Superior temporal gyrus (tissue), 1 donor: ENCODE measurements around the gene TLCD3B.
A peak's percentile ranks its signal among the peaks of the same experiment; 100 is the strongest.

Experiments
- DNase-seq: peaks from one replicate; pipeline ENCODE4 v3.0.0-alpha.2; 2016; ENCODE audit errors: extremely low spot score

TLCD3B gene, protein sequence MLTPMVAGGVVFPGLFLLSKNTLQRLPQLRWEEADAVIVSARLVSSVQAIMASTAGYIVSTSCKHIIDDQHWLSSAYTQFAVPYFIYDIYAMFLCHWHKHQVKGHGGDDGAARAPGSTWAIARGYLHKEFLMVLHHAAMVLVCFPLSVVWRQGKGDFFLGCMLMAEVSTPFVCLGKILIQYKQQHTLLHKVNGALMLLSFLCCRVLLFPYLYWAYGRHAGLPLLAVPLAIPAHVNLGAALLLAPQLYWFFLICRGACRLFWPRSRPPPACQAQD

DNA sequence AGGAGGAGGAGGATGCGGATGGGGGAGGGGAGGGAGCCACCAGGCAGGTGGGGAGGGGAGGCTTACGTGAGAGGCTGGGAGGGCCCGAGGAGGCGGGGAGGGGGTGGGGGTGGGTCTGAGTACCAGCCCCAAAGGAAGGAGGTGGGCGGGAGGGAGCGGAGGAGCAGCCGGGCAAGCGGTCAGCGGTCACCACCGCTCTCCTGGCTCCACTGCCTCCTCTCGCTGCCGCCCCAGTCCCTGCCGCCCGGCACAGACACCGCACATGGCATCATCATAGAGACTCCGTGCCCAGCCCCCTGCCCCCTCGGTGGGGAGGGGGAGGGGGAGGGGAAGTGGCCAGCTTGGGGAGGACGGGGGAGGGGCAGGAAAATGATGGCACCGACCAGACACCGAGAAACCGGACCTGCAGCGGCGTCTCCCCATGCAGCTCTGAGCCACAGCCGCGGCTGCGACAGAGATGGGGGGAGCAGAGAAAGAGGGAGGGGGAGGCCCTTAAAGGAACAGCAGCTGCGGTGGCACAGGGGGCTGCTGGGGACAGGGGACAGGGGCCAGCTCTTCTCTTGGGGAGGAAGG is at the start of gene TLCD3B:
Gene TLCD3B (minus strand): TSS at position 431 of the 573 bp plus-strand sequence. CDS start 744 bp downstream, outside the sequence.
- DNase-seq, result no peak

DNA sequence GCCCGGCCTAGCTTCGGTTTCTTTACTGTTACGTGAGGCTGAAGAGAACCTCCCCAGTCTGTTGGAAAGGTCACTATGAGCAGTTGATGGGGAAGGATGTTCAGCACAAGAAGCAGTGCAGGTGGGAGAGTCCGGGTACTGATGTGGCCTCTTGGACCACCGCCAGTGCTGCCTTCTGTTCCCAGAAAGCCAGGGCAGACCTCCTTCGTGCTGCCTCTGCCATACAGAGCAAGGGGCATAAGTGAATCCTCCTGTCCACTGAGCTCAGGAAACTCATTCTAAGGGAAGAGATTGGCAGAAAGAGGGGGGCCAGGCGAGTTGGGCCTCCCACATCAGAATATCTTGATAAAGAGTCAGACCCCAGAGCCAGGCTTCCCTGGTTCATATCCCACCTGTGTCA is 48.4 kb upstream of the TLCD3B start:
- DNase-seq, result no peak

DNA sequence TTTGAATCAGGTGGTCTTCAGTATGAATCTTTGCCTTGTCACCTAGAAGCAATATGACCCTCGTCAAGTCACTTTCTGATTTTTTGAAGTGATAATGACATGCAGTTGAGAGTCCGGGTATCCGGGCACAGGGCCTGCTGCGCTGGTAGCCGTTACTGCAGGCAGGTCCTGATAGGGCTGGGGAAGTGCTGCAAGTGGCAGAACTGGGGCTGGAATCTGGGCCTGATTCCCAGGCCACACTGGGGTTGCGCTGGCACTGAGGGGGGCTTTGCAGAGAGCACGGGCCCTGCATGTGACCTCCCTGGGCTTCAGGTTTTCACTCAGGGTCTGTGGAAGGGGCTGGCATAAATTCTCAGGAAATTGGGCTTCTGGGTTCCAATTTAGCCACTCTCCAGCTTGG is 47.7 kb upstream of the TLCD3B start:
- DNase-seq, result no peak

- DNase-seq, result no peak
Measured at GRCh38 chr16:30077656-30078055, 46.6 kb upstream of the TLCD3B start.

- no peak for DNase-seq
Measured at GRCh38 chr16:30076276-30076791, 45.3 kb upstream of the TLCD3B start.

DNA sequence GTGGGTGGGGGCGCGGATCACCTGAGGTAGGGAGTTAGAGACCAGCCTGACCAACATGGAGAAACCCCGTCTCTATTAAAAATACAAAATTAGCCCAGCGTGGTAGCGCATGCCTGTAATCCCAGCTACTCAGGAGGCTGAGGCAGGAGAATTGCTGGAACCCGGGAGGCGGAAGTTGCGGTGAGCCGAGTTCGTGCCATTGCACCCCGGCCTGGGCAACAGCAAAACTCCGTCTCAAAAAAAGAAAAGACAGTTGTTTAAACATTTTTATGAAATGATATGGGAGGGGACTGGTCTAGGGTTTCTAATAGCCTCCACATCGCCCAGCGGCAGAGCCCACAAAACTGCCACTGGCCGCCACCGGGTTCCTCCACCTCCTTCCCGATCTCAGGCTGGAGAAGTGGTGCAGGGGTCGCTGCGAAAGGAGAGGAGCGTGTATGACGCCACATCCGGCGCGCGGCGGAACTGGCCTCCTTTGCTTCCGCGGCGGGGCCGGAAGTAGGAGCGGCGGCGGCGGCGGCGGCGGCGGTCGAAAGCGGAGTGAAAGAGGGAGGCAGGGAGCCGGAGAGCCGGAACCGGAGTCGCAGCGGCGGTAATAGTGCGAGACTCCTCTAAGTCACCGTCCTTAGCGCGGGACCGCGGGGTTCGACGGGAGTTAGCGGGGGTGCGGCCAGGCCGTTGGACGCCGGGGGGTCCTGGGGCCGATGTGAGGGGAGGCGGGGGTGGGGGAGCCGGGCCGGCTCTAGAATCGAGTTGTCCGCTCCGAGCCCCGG is 44.6 kb upstream of the TLCD3B start, which contains the start of gene PPP4C:
Gene PPP4C (plus strand): TSS at position 492 of the 773 bp plus-strand sequence. CDS start 384 bp downstream, outside the sequence.
- DNase-seq, result peak; percentile 91

DNA sequence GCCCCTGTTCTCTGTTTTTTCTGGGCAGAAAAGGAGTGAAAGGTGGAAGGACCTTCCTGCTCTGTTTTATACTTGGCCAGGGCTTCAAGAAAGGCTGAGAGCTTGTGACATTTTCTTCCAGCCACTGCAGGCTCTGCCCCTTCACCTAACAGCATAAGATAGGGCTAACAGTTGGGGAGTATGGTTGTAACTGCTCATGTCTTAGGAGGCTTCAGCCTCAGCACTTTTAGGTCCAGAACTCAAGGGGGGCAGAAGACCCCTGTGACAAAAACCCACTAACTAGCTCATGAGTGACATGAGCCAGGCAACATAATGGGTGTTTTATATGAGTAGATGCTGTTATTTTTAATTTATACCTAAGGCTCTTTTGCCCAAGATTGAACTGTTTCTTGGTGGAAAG is 39.4 kb upstream of the TLCD3B start:
- DNase-seq, result no peak

DNA sequence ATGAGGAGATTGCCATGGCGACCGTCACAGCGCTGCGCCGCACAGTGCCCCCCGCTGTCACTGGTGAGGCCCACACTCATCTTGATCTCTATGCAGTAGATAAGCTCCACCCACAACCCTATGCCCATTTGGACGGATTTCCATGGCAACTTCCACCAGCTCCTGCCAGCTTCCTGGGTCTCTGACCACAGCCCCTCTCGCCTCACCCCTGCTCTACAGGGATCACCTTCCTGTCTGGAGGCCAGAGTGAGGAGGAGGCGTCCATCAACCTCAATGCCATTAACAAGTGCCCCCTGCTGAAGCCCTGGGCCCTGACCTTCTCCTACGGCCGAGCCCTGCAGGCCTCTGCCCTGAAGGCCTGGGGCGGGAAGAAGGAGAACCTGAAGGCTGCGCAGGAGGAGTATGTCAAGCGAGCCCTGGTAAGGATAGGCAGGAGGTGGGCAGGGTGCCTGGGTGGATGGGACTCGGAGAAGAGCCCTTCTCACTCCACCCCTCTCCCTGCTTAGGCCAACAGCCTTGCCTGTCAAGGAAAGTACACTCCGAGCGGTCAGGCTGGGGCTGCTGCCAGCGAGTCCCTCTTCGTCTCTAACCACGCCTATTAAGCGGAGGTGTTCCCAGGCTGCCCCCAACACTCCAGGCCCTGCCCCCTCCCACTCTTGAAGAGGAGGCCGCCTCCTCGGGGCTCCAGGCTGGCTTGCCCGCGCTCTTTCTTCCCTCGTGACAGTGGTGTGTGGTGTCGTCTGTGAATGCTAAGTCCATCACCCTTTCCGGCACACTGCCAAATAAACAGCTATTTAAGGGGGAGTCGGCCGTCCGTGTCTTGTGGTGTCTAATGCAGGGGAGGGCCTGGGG is 38.8 kb upstream of the TLCD3B start:
- DNase-seq, result no peak

- no peak for DNase-seq
Measured at GRCh38 chr16:30068750-30069610, 37.9 kb upstream of the TLCD3B start.

DNA sequence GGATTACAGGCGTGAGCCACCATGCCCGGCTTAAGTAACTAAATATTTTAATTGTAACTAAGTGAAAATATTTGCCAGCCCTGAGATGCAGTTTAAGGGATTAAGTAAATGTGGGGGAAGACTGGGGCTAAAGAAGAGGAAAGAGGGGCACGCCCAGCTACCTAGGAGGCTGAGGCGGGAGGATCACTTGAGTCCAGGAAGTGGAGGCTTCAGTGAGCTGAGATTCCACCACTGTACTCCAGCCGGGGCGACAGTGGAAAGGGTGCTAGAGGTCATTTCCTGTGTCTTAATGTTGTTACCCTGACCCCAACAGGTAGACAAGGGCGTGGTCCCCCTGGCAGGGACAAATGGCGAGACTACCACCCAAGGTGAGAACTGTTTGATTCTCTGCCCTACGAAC is 37.3 kb upstream of the TLCD3B start:
- DNase-seq, result no peak

DNA sequence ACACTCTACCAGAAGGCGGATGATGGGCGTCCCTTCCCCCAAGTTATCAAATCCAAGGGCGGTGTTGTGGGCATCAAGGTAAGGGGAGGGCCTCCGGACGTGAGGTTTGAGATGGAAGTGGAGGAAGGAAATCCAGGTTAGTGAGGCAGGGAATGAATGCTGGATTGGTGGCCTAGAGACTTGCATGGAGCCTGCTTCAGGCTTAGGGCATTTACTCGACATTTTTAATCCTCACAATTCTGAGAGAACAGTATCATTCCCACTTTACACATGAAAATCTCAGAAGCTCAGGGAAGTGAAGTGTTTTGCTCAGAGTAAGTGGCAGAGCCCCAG is 36.5 kb upstream of the TLCD3B start:
- no peak for DNase-seq

- DNase-seq, result no peak
Measured at GRCh38 chr16:30066761-30067583, 35.9 kb upstream of the TLCD3B start.

DNA sequence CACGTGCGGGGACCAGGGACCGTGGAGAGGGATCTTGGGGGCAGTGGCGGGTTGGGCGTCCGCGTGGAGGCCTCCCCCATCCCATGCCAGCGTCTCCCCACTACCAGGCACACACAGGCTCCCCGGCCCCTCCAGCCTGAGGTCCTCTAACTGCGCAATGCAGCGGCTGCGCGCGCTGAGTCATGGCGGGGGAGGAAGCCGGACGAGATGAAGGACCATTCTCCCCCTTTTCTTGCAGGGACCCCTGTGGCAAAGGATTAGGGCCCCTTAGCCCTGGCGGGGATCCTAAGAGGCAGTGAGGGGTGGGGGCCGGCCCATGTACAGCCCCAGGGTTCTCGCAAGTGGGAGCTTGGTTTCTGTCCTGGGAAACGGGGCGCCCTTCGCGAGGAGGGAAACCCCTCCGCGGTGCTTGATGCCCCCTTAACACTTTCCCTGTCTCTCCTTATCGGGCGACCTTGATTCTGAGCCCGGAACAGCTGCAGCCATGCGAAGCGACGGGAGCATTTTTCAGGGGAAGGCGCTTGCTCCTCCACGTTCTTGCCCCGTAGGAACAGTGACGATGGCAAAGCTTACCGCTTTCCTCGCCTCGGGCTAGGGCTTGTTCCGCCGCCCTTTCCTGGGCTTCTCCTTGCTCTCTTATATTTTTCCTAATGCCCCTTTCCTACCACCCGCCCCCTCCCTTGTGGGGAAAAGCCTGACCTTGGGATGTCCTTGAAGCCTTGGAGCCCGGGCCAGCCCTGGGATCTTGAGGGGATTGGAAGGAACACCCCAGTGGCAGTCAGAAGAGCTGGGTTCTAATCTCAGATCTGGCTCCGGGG is 35.1 kb upstream of the TLCD3B start:
- no peak for DNase-seq

- peak; percentile 97 for DNase-seq
Measured at GRCh38 chr16:30065102-30065942, 34.3 kb upstream of the TLCD3B start, which contains the start of gene ALDOA. ALDOA (plus strand) TSS chr16:30065760; CDS start chr16:30066898, 1,138 bp downstream.

GRCh38 chr16:30064729-30065101 is 33.6 kb upstream of the TLCD3B start:
- DNase-seq, result peak; percentile 78

- peak; percentile 80 for DNase-seq
Measured at GRCh38 chr16:30063893-30064728, 33.0 kb upstream of the TLCD3B start.

DNA sequence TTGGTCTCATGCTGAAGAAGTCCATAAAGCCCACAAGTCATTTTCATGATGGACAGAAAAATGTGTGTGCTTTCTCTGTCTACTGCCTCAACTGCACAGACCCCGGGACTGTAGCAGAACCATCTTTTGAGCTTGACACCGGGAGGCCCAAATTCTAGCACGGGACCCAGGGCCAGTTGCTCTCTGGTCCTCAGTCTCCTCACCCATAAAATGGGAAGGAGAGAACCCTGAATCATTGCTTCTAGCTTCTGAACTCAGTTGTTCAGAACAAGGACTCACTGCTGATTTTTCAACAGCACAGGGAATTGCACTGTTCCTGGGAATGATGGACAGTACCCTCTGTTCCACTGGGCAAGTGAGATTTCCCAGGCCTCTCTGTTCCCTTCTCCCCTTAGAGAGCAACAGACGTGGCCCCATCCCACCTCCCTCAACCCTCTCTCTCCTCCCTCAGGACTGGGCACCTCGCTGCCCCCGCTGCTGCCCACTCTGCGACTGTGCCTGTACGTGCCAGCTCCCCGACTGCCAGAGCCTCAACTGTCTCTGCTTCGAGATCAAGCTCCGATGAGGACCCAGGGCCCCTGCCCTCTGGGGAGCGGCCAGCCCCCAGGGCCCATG is 32.3 kb upstream of the TLCD3B start:
- DNase-seq, result no peak
